IMR-90 (cell line): ENCODE measurements around the gene CATSPERZ. TPM values are rescaled to one million over a fixed set of nuclear protein-coding genes. Genes with fewer than 3 reads are reported as not detected.

Source experiments
- ATAC-seq: fragments of 200-7000 bp; cut with Tn5 transposase; 2 replicates; pipeline ENCODE4 v1.9.1; 2020; ENCODE audit warnings: low read depth, mild to moderate bottlenecking, moderate library complexity
- BruUV-seq: library from RNA; stranded (reverse); fragments of 400-500 nt; replicated peaks from 2 replicates; lab custom pipeline; 2021; lab: Mats Ljungman, UMichigan
- CTCF ChIA-PET: fragments of 300-600 bp; formaldehyde crosslinking; extraction: SDS; loops from one replicate; lab custom pipeline; 2021; ENCODE audit warnings: antibody characterized with exemption; lab: Yijun Ruan, JAX
- POLR2A ChIA-PET: fragments of 300-600 bp; sonication (Branson Sonifier 250); formaldehyde crosslinking; loops from one replicate; lab custom pipeline; 2022; ENCODE audit warnings: antibody characterized with exemption; ENCODE audit not compliant: unreplicated experiment; lab: Charles Lee
- DNase-seq: peaks from one replicate; pipeline ENCODE4 v3.0.0; 2013
- H2AFZ ChIP-seq: replicated peaks from 2 replicates; pipeline ENCODE3; 2013; ENCODE audit warnings: low read length, mild to moderate bottlenecking; ENCODE audit not compliant: poor library complexity
- H2AK5ac ChIP-seq: 2 replicates; pipeline ENCODE4 v1.6.1; 2013; ENCODE audit warnings: low read depth, low read length, inconsistent platforms
- H2AK9ac ChIP-seq: replicated peaks from 2 replicates; pipeline ENCODE3; 2013; ENCODE audit warnings: mild to moderate bottlenecking, low read depth, low read length, moderate library complexity; ENCODE audit not compliant: poor library complexity
- H2BK120ac ChIP-seq: 2 replicates; pipeline ENCODE4 v1.6.1; 2013; ENCODE audit warnings: low read depth, low read length, inconsistent platforms
- H2BK15ac ChIP-seq: 3 replicates; pipeline ENCODE4 v1.6.1; 2013; ENCODE audit warnings: low read depth, low read length, inconsistent platforms
- H2BK20ac ChIP-seq: 2 replicates; pipeline ENCODE4 v1.6.1; 2013; ENCODE audit warnings: low read depth, mild to moderate bottlenecking, inconsistent platforms, low read length, moderate library complexity
- H2BK5ac ChIP-seq: 2 replicates; pipeline ENCODE4 v1.6.1; 2013; ENCODE audit warnings: mild to moderate bottlenecking, low read depth, low read length, inconsistent platforms; ENCODE audit not compliant: poor library complexity, severe bottlenecking
- H3K14ac ChIP-seq: replicated peaks from 2 replicates; pipeline ENCODE4 v1.6.1; 2013; ENCODE audit warnings: low read depth, low read length, inconsistent platforms
- H3K18ac ChIP-seq: 2 replicates; pipeline ENCODE4 v1.6.1; 2013; ENCODE audit warnings: low read depth, low read length, control low read depth
- H3K23ac ChIP-seq: 2 replicates; pipeline ENCODE4 v1.6.1; 2013; ENCODE audit warnings: low read depth, low read length, inconsistent platforms
- H3K27ac ChIP-seq: 2 replicates; pipeline ENCODE4 v1.5.1; 2013; ENCODE audit warnings: mild to moderate bottlenecking, control low read depth, low read length; ENCODE audit not compliant: insufficient read depth
- H3K27me3 ChIP-seq: 2 replicates; pipeline ENCODE4 v1.6.1; 2013; ENCODE audit warnings: low read length; ENCODE audit not compliant: control insufficient read depth, insufficient read depth
- H3K36me3 ChIP-seq: 2 replicates; pipeline ENCODE4 v1.6.1; 2013; ENCODE audit warnings: low read length, mixed read lengths; ENCODE audit not compliant: control insufficient read depth, insufficient read depth
- H3K4ac ChIP-seq: 2 replicates; pipeline ENCODE4 v1.6.1; 2013; ENCODE audit warnings: low read depth, low read length, inconsistent platforms
- H3K4me1 ChIP-seq: 2 replicates; pipeline ENCODE4 v1.6.1; 2013; ENCODE audit warnings: low read length, mixed read lengths; ENCODE audit not compliant: control insufficient read depth, insufficient read depth
- H3K4me2 ChIP-seq: 2 replicates; pipeline ENCODE4 v1.6.1; 2013; ENCODE audit warnings: low read depth, mild to moderate bottlenecking, control low read depth, low read length, moderate library complexity
- H3K4me3 ChIP-seq: 2 replicates; pipeline ENCODE4 v1.5.1; 2013; ENCODE audit warnings: low read depth, mild to moderate bottlenecking, control low read depth, low read length, moderate library complexity; ENCODE audit not compliant: insufficient read depth
- H3K56ac ChIP-seq: 2 replicates; pipeline ENCODE4 v1.6.1; 2013; ENCODE audit warnings: low read length, inconsistent platforms; ENCODE audit not compliant: insufficient read depth; ENCODE audit errors: extremely low read depth
- H3K79me1 ChIP-seq, 2 experiments: 2 replicates each; pipeline ENCODE4 v1.6.1; 2013; ENCODE audit warnings: low read length in 2 of 2, inconsistent platforms in 1 of 2, low read depth in 1 of 2
- H3K9ac ChIP-seq: 2 replicates; pipeline ENCODE4 v1.6.1; 2013; ENCODE audit warnings: low read depth, low read length, control low read depth
- H3K9me1 ChIP-seq: 2 replicates; pipeline ENCODE4 v1.6.1; 2013; ENCODE audit warnings: low read length, inconsistent platforms; ENCODE audit not compliant: insufficient read depth
- H3K9me3 ChIP-seq: 2 replicates; pipeline ENCODE4 v1.6.1; 2013; ENCODE audit warnings: low read length; ENCODE audit not compliant: control insufficient read depth, insufficient read depth
- H4K20me1 ChIP-seq: 2 replicates; pipeline ENCODE4 v1.6.1; 2013; ENCODE audit warnings: low read length, inconsistent platforms; ENCODE audit not compliant: insufficient read depth
- H4K5ac ChIP-seq: 2 replicates; pipeline ENCODE4 v1.6.1; 2013; ENCODE audit warnings: mild to moderate bottlenecking, low read depth, low read length, control low read depth
- H4K8ac ChIP-seq, 2 experiments: 2 replicates each; pipeline ENCODE4 v1.6.1; 2013; ENCODE audit warnings: low read depth in 2 of 2, low read length in 2 of 2, control low read depth in 1 of 2, inconsistent platforms in 1 of 2
- H4K91ac ChIP-seq: 2 replicates; pipeline ENCODE4 v1.6.1; 2013; ENCODE audit warnings: low read depth, low read length, inconsistent platforms; ENCODE audit not compliant: insufficient read depth
- MAFK ChIP-seq: IDR thresholded peaks from 2 replicates; pipeline ENCODE4 v1.6.1; 2012; ENCODE audit warnings: low read depth, low read length, improper control_type of control experiment
- NFE2L2 ChIP-seq: fragments of 150-350 bp; IDR thresholded peaks from 2 replicates; pipeline ENCODE4 v1.6.1; 2016; ENCODE audit warnings: low read depth, mild to moderate bottlenecking, low read length
- RAD21 ChIP-seq: IDR thresholded peaks from 2 replicates; pipeline ENCODE4 v1.6.1; 2012; ENCODE audit warnings: low read length, improper control_type of control experiment
- RCOR1 ChIP-seq: IDR thresholded peaks from 2 replicates; pipeline ENCODE4 v1.6.1; 2012; ENCODE audit warnings: mild to moderate bottlenecking, low read length, improper control_type of control experiment; ENCODE audit not compliant: insufficient replicate concordance
- SMC3 ChIP-seq: fragments of 150-350 bp; IDR thresholded peaks from 2 replicates; pipeline ENCODE4 v1.6.1; 2016; ENCODE audit warnings: low read depth, mild to moderate bottlenecking, antibody characterized with exemption, low read length, moderate library complexity
- WGBS, 2 experiments: methylation state at CpG; one replicate each; pipeline versions ENCODE4 v1.1.5 to v1.1.7; 2013; ENCODE audit warnings: missing lambda C conversion rate in 2 of 2; ENCODE audit not compliant: insufficient read length in 1 of 2; ENCODE audit errors: extremely low coverage in 2 of 2; 5-methylcytosine and 5-hydroxymethylcytosine counted together
- dilution Hi-C: fragments of 300-500 bp; cut with HindIII; formaldehyde crosslinking; loops from one replicate; pipeline ENCODE4 v1.14.3; 2018; ENCODE audit warnings: low sequenced_read_pairs; ENCODE audit not compliant: unreplicated experiment
- in situ Hi-C: fragments of 300-500 bp; cut with MboI; formaldehyde crosslinking; loops from 3 replicates; pipeline ENCODE4 v1.14.3; 2019; ENCODE audit warnings: low sequenced_read_pairs, inconsistent platforms, mixed read lengths
- intact Hi-C: fragments of 100-400 bp; cut with micrococcal nuclease; formaldehyde crosslinking; loops from 2 replicates; pipeline ENCODE4 v1.10.0; 2022
- polyA plus RNA-seq, 3 experiments: library from polyadenylated mRNA; depleted of rRNA; stranded (reverse); fragments of >200 nt; gene quantifications; 2 replicates each; pipeline ENCODE4 v1.2.3, GENCODE V29; 2012; ENCODE audit warnings: low replicate concordance in 1 of 3
- total RNA-seq: library from RNA; depleted of rRNA; stranded (reverse); fragments of >200 nt; gene quantifications from 2 replicates; pipeline ENCODE4 v1.2.3, GENCODE V29; 2012
- TF ChIP-seq, protein P1 (sequence below): fragments of 150-350 bp; IDR thresholded peaks from 2 replicates; pipeline ENCODE4 v1.6.1; 2016; ENCODE audit warnings: low read depth, mild to moderate bottlenecking, low read length, moderate library complexity, borderline replicate concordance

Gene CATSPERZ
- total and polyA plus RNA-seq, 2 of the 4 experiments (the other 2 are of a cell fraction): not detected

GRCh38 chr11:64292460-64293254 lies 7.5 kb upstream of the CATSPERZ start (continued):
- TF ChIP-seq, protein P1, sequence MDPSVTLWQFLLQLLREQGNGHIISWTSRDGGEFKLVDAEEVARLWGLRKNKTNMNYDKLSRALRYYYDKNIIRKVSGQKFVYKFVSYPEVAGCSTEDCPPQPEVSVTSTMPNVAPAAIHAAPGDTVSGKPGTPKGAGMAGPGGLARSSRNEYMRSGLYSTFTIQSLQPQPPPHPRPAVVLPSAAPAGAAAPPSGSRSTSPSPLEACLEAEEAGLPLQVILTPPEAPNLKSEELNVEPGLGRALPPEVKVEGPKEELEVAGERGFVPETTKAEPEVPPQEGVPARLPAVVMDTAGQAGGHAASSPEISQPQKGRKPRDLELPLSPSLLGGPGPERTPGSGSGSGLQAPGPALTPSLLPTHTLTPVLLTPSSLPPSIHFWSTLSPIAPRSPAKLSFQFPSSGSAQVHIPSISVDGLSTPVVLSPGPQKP: no peak
- no peak for TF ChIP-seq RCOR1

DNA sequence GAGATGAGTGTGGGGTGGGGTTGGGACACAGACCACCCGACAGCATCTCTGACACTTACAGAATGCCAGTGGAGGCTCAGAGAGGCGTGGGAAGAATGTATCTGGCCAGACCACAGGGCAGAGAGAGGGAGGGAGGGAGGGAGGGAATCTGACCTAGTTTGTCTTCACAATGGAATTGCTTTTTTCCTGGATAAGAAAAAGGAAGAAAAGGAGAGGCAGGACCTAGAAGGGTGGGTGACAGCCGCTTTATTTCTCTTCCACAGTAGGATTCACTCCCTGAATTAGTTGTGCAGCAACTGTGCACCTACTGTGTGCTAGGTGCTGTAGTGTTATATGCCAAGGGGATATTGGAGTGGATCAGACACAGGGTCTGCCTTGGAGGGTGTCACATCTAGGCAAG lies 5.4 kb upstream of the CATSPERZ start:
- no TSS peak for BruUV-seq
- Histone ChIP-seq H3K9me3 (no peaks in the 10 kb centered on the region), H4K5ac (no peak overlapping the region), H3K79me1 (no peaks in the 10 kb centered on the region), H3K23ac (no peak overlapping the region), H2AK5ac (no peak overlapping the region), H3K4me3 (no peak overlapping the region), H3K27ac (no peak overlapping the region), H3K4me2 (no peak overlapping the region), H2AK9ac (no peak overlapping the region), H3K9me1 (no peaks in the 10 kb centered on the region), H2AFZ (no peak overlapping the region), H3K27me3 (peaks cover 95% of the 10 kb centered on the region), H4K91ac (no peak overlapping the region), H3K9ac (no peak overlapping the region), H3K18ac (no peak overlapping the region), H3K4ac (no peak overlapping the region), H3K4me1 (peaks cover 4% of the 10 kb centered on the region; the same call in 1 of the 2 replicates), H3K56ac (no peak overlapping the region), H4K20me1 (peaks cover 5% of the 10 kb centered on the region; the same call in 1 of the 2 replicates), H2BK15ac (no peak overlapping the region), H2BK5ac (no peak overlapping the region), H3K14ac (no peak overlapping the region), H2BK20ac (no peak overlapping the region), H4K8ac (no peak overlapping the region), H2BK120ac (no peak overlapping the region), H3K36me3 (no peaks in the 10 kb centered on the region)
- CTCF ChIA-PET: no interaction called here
- no peak for DNase-seq
- no peak for ATAC-seq
- TF ChIP-seq SMC3 (no peak), RCOR1 (no peak), RAD21 (no peak), NFE2L2 (no peak), MAFK (no peak)
- in situ Hi-C loops: no loop called here
- dilution Hi-C loops: no loop called here
- WGBS, 2 experiments: no CpG with 5 or more reads among the region's 3 CpGs
- POLR2A ChIA-PET: no interaction called here
- intact Hi-C loops: no loop called here
